ENCODE results near the gene BMPER.

Gene BMPER

GRCh38 chr7:34034728-34035127, 129.4 kb downstream of the BMPER start:
- no peak for DNase-seq (ENCODE audit: low read depth)
- no peak for TF ChIP-seq CTCF (conservative IDR thresholded peaks at IDR 0.05; ENCODE audit: low read length)
- H3K4me3 ChIP-seq (ENCODE audit: low read length), result no peak overlapping the region

DNA sequence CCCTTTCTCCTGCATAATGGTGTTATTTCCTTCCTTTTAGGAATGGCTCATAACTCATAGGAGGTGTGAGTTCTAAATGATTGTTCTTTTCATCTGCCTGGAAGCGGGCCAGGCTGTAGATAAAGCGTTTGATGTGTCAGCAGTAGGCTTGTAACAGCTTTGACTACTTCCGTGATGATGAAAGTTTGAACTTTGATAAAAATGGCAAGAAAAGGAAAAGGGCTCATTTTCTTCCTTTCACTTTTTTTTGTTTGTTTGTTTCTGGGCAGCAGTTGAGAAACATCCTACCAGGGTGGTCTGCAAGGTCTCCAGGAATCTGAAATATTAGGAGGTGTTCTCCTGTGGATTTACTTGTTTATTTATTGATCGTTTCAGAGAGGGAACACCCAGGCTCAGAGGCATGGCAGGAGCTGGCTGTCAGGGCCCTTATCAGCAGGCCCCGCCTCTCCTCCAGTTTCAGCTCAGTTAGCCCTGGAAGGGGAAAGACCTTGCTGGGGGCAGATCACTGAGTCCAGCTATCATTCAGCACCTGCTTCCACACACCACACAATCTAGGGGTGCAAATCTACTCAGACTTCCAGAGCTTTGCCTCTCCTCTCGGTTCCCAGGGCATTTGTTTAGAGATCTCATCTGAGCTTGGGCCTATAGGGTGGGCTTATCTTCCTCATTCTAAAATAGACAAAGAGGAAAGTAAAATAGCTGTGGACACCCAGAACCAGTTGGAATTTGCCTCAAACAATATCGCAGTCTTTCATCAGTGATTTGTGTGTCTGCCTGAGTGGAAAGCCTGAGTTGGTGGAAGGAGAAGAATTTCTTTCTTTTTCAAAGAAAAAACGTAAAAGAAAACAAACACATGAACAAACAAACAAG, 130.9 kb downstream of the BMPER start:
- DNase-seq (ENCODE audit: low read depth), result no peak
- no peak overlapping the region for H3K4me3 ChIP-seq (ENCODE audit: low read length)
- no peak for TF ChIP-seq CTCF (conservative IDR thresholded peaks at IDR 0.05; ENCODE audit: low read length)

DNA sequence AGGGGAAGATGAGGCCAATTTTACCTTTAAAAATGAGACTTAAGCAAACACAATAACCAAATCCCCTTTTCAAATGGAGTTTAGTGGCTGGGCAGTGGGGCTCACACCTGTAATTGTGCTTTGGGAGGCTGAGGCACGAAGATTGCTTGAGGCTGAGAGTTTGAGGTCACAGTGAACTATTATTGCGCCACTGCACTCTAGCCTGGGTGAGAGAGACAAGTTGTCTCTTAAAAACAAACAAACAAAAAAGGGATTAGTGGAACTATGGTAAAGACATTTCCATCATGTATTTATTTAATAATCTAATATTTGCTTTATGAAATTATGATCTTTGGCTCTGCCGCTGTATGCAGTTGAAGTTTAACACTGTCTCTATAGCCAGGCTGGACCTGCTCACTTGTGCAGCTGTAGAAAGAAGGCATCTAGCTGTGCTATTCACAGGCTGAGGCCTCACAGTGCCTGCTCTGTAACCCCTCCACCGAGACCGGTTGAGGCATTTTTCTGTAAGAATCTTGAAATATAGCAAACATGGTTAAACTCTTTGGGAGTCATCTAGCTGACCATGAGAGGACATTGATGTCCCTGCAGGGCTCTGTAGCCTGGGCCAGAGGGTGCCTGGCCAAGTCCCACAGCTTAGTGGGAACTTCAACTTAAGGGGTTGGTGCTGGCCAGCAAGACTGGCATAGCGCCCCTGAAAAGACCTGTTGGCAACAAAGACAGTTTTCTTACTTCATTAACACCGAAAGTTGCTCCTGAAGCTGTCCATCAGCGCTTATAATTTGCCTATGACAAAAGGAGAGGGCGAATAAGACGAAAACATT, 131.8 kb downstream of the BMPER start:
- TF ChIP-seq CTCF (conservative IDR thresholded peaks at IDR 0.05; ENCODE audit: low read length), result no peak
- DNase-seq (ENCODE audit: low read depth), result no peak
- H3K4me3 ChIP-seq (ENCODE audit: low read length), result no peak overlapping the region

DNA sequence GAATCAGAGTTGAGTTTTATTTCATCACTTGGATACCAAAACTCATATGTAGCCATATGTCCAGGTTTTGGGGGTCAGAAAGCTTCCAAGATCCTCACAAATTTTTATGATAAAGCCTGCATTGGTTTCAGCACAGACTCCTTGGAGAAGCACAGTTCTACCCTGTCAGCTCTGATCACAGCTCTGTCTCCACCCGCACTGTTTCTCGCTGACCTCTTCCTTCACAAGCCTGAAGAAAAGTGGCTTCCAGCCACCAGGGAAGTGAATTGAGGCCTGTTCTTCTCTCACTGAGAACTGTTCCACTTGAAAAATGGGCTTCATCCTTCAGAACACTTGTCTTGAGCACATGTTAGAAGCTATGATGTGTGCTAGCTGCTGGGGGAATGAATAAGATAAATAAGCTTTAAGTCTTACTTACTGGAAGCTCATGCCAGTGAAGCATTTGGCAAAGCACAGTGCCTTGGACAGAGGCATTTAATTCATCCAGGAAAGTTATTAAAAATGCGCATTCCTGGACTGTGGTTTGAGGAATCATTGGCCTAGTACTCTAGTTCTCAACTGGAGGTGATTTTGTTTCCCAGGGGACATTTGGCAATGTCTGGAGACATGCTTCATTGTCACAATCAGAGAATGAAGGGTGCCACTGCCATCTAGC, 133.6 kb downstream of the BMPER start:
- peak; percentile 95 for DNase-seq (ENCODE audit: low read depth)
- TF ChIP-seq CTCF (conservative IDR thresholded peaks at IDR 0.05; ENCODE audit: low read length), result no peak
- no peak overlapping the region for H3K4me3 ChIP-seq (ENCODE audit: low read length)

DNA sequence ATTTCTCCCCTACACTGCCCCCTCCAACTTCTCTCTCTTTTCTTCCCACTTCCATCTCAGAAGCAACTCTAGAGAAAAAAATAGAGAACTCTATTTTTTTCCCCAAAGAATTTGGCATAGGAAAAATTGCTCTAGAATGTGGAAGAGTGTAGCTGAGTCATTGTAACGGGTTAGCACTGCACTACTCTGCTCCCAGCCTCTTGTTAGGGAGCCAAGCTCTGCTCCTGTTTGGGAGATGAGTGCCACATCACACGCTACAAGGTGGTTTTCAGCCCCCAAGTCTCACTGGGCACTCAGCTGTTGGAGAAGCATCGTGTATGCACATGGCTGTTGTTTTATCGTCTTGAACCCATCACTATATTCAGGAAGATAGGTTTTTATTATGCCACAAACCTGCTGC, 136.4 kb downstream of the BMPER start:
- no peak for TF ChIP-seq CTCF (conservative IDR thresholded peaks at IDR 0.05; ENCODE audit: low read length)
- peak; percentile 68 for DNase-seq (ENCODE audit: low read depth)
- H3K4me3 ChIP-seq (ENCODE audit: low read length), result no peak overlapping the region

DNA sequence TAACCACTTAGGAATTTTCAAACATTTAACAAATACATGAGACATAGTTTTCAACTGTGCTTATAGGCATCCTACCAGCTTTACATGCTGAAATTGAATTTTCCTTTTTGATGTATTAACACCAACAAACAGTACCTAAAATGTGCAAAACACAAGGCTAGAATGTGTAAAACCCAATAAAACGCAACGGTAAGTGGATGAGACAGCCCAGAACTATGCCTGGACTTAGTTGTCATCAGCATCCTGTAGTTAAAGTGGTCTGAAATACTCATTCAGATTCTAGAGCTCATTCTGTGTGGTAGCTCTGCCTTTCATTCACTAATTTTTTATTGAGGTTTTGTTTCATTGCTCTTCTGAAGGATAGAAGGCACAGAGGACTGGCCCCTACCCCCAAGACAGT, 137.1 kb downstream of the BMPER start:
- DNase-seq (ENCODE audit: low read depth), result peak; percentile 74
- no peak overlapping the region for H3K4me3 ChIP-seq (ENCODE audit: low read length)
- no peak for TF ChIP-seq CTCF (conservative IDR thresholded peaks at IDR 0.05; ENCODE audit: low read length)

All from AG10803 (cell line).